Suprapubic skin (tissue), 4 donors: Measurements from ENCODE around the gene UXS1.

Experiments used
- EP300 ChIP-seq: sonication (generic); formaldehyde crosslinking; IDR thresholded peaks from one replicate; pipeline ENCODE4 v1.6.1; 2017; ENCODE audit warnings: antibody characterized with exemption
- POLR2A ChIP-seq, 2 donors: fragments of 450-650 bp; IDR thresholded peaks; one replicate each; pipeline ENCODE4 v1.6.1; 2017; ENCODE audit warnings: antibody characterized with exemption in 2 of 2, mild to moderate bottlenecking in 2 of 2, moderate library complexity in 2 of 2
- POLR2AphosphoS5 ChIP-seq, 3 donors: sonication (generic); formaldehyde crosslinking; IDR thresholded peaks; one replicate each; pipeline ENCODE4 v1.6.1; 2017; ENCODE audit warnings: antibody characterized with exemption in 3 of 3
- TF ChIP-seq, protein P1 (sequence below), 2 donors: fragments of 200-600 bp in 1 of 2; fragments of 450-650 bp in 1 of 2; sonication (generic) in 1 of 2; IDR thresholded peaks; one replicate each; pipeline ENCODE4 v1.5.1; 2016 to 2019; ENCODE audit warnings: antibody characterized with exemption in 2 of 2, mild to moderate bottlenecking in 1 of 2, moderate library complexity in 1 of 2

DNA sequence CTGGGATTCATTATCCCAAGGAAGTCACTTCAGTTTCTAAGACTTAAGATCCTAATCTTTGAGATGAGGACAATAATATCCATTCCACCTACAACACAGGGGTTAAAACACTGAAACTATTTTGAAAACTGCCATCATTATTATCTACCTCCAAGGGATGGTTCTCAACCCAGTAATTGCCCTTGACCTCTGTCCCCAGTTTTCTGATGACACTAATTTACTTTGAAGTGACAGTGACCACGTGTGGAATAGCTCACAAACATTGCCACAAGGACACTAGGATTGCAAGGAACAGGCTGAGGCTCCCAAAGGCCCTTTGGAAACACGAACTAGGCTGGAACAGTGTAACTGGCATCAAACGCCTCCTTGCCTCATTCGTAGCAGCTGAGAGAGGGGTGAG, 78.4 kb downstream of the UXS1 start:
- TF ChIP-seq POLR2A (IDR thresholded peaks at IDR 0.05) (no peak), EP300 (no peak), POLR2AphosphoS5 (IDR thresholded peaks at IDR 0.05) (no peak)
- TF ChIP-seq, protein P1, sequence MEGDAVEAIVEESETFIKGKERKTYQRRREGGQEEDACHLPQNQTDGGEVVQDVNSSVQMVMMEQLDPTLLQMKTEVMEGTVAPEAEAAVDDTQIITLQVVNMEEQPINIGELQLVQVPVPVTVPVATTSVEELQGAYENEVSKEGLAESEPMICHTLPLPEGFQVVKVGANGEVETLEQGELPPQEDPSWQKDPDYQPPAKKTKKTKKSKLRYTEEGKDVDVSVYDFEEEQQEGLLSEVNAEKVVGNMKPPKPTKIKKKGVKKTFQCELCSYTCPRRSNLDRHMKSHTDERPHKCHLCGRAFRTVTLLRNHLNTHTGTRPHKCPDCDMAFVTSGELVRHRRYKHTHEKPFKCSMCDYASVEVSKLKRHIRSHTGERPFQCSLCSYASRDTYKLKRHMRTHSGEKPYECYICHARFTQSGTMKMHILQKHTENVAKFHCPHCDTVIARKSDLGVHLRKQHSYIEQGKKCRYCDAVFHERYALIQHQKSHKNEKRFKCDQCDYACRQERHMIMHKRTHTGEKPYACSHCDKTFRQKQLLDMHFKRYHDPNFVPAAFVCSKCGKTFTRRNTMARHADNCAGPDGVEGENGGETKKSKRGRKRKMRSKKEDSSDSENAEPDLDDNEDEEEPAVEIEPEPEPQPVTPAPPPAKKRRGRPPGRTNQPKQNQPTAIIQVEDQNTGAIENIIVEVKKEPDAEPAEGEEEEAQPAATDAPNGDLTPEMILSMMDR (IDR thresholded peaks at IDR 0.05) = no peak
